HEK293 (cell line): Measurements from ENCODE around the gene ENDOG.
"Not testable (repeated sequence)": the region's sequence is repeated elsewhere in the genome, so short reads cannot be mapped to it uniquely, and the experiment has no call there.

ENCODE experiments used
- GLI4 ChIP-seq: fragments of 450-650 bp; formaldehyde crosslinking; IDR thresholded peaks from 2 replicates; pipeline ENCODE4 v1.5.1; 2016; ENCODE audit warnings: missing biosample characterization, missing genetic modification characterization
- KLF10 ChIP-seq: fragments of 450-650 bp; IDR thresholded peaks from 2 replicates; pipeline ENCODE4 v1.5.1; 2018; ENCODE audit warnings: missing biosample characterization, mild to moderate bottlenecking, missing genetic modification characterization
- MEIS1 ChIP-seq: sonication (generic); formaldehyde crosslinking; IDR thresholded peaks from 2 replicates; pipeline ENCODE4 v1.8.1; 2022; ENCODE audit warnings: missing genetic modification reagents, mild to moderate bottlenecking, borderline replicate concordance
- YY1 ChIP-seq: fragments of 450-650 bp; formaldehyde crosslinking; IDR thresholded peaks from 2 replicates; pipeline ENCODE4 v1.5.1; 2018; ENCODE audit warnings: missing biosample characterization, missing genetic modification characterization
- ZNF629 ChIP-seq: fragments of 450-650 bp; formaldehyde crosslinking; IDR thresholded peaks from 2 replicates; pipeline ENCODE4 v1.5.1; 2017; ENCODE audit warnings: missing biosample characterization, missing genetic modification characterization
- ZNF677 ChIP-seq: fragments of 450-650 bp; IDR thresholded peaks from 2 replicates; pipeline ENCODE4 v1.5.0; 2018; ENCODE audit warnings: missing biosample characterization, mild to moderate bottlenecking, missing genetic modification characterization, moderate library complexity
- TF ChIP-seq, protein P1 (sequence below): fragments of 450-650 bp; formaldehyde crosslinking; IDR thresholded peaks from 2 replicates; pipeline ENCODE4 v1.5.1; 2016; ENCODE audit warnings: missing biosample characterization, missing genetic modification characterization
- TF ChIP-seq, protein P2 (sequence below): fragments of 450-650 bp; formaldehyde crosslinking; IDR thresholded peaks from 2 replicates; pipeline ENCODE4 v1.5.1; 2016; ENCODE audit warnings: missing biosample characterization, missing genetic modification characterization
- TF ChIP-seq, protein P3 (sequence below): IDR thresholded peaks from 2 replicates; pipeline ENCODE4 v1.6.1; 2011; ENCODE audit warnings: mild to moderate bottlenecking, low read depth, low read length, borderline replicate concordance

DNA sequence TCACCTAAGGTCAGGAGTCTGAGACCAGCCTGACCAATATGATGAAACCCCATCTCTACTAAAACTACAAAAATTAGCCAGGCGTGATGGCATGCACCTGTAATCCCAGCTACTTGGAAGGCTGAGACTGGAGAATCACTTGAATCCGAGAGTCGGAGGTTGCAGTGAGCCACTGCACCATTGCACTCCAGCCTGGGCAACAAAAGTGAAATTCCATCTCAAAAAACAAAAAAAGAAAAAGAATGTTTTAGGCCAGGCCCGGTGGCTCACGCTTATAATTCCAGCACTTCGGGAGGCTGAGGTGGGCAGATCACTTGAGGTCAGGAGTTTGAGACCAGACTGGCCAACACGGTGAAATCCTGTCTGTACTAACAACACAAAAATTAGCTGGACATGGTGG is 40.2 kb downstream of the ENDOG start:
- not testable (repeated sequence) for TF ChIP-seq MEIS1 (CRISPR knock-in tag); ZNF629 (tag by site-specific recombination); KLF10; ZNF677; YY1 (tag by site-specific recombination); GLI4 (tag by site-specific recombination)
- TF ChIP-seq, protein P1, sequence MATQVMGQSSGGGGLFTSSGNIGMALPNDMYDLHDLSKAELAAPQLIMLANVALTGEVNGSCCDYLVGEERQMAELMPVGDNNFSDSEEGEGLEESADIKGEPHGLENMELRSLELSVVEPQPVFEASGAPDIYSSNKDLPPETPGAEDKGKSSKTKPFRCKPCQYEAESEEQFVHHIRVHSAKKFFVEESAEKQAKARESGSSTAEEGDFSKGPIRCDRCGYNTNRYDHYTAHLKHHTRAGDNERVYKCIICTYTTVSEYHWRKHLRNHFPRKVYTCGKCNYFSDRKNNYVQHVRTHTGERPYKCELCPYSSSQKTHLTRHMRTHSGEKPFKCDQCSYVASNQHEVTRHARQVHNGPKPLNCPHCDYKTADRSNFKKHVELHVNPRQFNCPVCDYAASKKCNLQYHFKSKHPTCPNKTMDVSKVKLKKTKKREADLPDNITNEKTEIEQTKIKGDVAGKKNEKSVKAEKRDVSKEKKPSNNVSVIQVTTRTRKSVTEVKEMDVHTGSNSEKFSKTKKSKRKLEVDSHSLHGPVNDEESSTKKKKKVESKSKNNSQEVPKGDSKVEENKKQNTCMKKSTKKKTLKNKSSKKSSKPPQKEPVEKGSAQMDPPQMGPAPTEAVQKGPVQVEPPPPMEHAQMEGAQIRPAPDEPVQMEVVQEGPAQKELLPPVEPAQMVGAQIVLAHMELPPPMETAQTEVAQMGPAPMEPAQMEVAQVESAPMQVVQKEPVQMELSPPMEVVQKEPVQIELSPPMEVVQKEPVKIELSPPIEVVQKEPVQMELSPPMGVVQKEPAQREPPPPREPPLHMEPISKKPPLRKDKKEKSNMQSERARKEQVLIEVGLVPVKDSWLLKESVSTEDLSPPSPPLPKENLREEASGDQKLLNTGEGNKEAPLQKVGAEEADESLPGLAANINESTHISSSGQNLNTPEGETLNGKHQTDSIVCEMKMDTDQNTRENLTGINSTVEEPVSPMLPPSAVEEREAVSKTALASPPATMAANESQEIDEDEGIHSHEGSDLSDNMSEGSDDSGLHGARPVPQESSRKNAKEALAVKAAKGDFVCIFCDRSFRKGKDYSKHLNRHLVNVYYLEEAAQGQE (tag by site-specific recombination) = not testable (repeated sequence)
- TF ChIP-seq, protein P2, sequence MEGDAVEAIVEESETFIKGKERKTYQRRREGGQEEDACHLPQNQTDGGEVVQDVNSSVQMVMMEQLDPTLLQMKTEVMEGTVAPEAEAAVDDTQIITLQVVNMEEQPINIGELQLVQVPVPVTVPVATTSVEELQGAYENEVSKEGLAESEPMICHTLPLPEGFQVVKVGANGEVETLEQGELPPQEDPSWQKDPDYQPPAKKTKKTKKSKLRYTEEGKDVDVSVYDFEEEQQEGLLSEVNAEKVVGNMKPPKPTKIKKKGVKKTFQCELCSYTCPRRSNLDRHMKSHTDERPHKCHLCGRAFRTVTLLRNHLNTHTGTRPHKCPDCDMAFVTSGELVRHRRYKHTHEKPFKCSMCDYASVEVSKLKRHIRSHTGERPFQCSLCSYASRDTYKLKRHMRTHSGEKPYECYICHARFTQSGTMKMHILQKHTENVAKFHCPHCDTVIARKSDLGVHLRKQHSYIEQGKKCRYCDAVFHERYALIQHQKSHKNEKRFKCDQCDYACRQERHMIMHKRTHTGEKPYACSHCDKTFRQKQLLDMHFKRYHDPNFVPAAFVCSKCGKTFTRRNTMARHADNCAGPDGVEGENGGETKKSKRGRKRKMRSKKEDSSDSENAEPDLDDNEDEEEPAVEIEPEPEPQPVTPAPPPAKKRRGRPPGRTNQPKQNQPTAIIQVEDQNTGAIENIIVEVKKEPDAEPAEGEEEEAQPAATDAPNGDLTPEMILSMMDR = not testable (repeated sequence)
- TF ChIP-seq, protein P3, sequence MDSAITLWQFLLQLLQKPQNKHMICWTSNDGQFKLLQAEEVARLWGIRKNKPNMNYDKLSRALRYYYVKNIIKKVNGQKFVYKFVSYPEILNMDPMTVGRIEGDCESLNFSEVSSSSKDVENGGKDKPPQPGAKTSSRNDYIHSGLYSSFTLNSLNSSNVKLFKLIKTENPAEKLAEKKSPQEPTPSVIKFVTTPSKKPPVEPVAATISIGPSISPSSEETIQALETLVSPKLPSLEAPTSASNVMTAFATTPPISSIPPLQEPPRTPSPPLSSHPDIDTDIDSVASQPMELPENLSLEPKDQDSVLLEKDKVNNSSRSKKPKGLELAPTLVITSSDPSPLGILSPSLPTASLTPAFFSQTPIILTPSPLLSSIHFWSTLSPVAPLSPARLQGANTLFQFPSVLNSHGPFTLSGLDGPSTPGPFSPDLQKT = not testable (repeated sequence)
